Endothelial cell (in vitro differentiated cells): ENCODE measurements around the gene LRP2. TPM values are rescaled to one million over a fixed set of nuclear protein-coding genes. Genes with fewer than 3 reads are reported as not detected.

ENCODE experiments used
- DNase-seq: peaks from one replicate; pipeline ENCODE4 v3.0.0; 2021; ENCODE audit warnings: low spot score
- H3K27ac Mint-ChIP-seq: one replicate; pipeline ENCODE4 v1.8.0; 2021; ENCODE audit warnings: mixed read lengths, inconsistent platforms; ENCODE audit not compliant: unreplicated experiment
- H3K27me3 Mint-ChIP-seq: one replicate; pipeline ENCODE4 v1.8.0; 2021; ENCODE audit warnings: mild to moderate bottlenecking, moderate library complexity, mixed read lengths, inconsistent platforms; ENCODE audit not compliant: unreplicated experiment
- H3K36me3 Mint-ChIP-seq: one replicate; pipeline ENCODE4 v1.8.0; 2021; ENCODE audit warnings: mild to moderate bottlenecking, low read depth, mixed read lengths, inconsistent platforms; ENCODE audit not compliant: unreplicated experiment
- H3K4me1 Mint-ChIP-seq: one replicate; pipeline ENCODE4 v1.8.0; 2021; ENCODE audit warnings: mild to moderate bottlenecking, mixed read lengths, inconsistent platforms; ENCODE audit not compliant: unreplicated experiment
- H3K4me3 Mint-ChIP-seq: one replicate; pipeline ENCODE4 v1.8.0; 2021; ENCODE audit warnings: mild to moderate bottlenecking, mixed read lengths, inconsistent platforms; ENCODE audit not compliant: unreplicated experiment
- H3K9me3 Mint-ChIP-seq: one replicate; pipeline ENCODE4 v1.8.0; 2021; ENCODE audit warnings: mixed read lengths, inconsistent platforms; ENCODE audit not compliant: unreplicated experiment
- total RNA-seq: library from RNA; stranded (reverse); fragmentation: NEBNext Ultra II Directional; extraction: Animal tissue kit (Norgen Biotek cat#: 25700); gene quantifications from one replicate; pipeline ENCODE4 v1.2.1, GENCODE V29; 2021; ENCODE audit not compliant: unreplicated experiment
- TF ChIP-seq, protein P1 (sequence below): fragments of 200-600 bp; sonication (generic); IDR thresholded peaks from one replicate; pipeline ENCODE4 v1.5.0; 2021; ENCODE audit warnings: antibody characterized with exemption; ENCODE audit not compliant: unreplicated experiment

LRP2 gene
- total RNA-seq, 1 donor from 2014 or later: 0.23 TPM

DNA sequence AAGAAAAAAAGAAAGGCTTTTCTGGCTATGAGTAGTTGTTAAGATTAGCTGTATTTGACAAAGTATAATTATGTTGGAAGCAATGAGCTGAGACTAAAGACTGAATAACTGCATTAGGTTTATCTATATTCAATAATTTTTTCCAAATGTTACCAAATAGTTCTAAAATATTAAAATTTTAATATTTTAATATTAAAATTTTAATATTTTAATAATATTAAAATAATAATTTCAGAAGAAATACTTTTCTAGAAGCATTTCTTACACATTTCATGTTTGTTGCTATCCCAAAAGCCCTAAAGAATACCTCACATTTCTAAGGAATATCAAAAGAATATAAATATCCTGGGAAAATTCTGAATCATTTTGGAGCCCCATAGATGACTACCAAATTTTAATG lies 74.7 kb downstream of the LRP2 start:
- no peak for DNase-seq
- TF ChIP-seq, protein P1, sequence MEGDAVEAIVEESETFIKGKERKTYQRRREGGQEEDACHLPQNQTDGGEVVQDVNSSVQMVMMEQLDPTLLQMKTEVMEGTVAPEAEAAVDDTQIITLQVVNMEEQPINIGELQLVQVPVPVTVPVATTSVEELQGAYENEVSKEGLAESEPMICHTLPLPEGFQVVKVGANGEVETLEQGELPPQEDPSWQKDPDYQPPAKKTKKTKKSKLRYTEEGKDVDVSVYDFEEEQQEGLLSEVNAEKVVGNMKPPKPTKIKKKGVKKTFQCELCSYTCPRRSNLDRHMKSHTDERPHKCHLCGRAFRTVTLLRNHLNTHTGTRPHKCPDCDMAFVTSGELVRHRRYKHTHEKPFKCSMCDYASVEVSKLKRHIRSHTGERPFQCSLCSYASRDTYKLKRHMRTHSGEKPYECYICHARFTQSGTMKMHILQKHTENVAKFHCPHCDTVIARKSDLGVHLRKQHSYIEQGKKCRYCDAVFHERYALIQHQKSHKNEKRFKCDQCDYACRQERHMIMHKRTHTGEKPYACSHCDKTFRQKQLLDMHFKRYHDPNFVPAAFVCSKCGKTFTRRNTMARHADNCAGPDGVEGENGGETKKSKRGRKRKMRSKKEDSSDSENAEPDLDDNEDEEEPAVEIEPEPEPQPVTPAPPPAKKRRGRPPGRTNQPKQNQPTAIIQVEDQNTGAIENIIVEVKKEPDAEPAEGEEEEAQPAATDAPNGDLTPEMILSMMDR: no peak
- Mint-ChIP-seq H3K27ac (no peak overlapping the region), H3K4me1 (no peaks in the 10 kb centered on the region), H3K36me3 (no peaks in the 10 kb centered on the region), H3K9me3 (no peaks in the 10 kb centered on the region), H3K27me3 (no peaks in the 10 kb centered on the region), H3K4me3 (no peak overlapping the region)

DNA sequence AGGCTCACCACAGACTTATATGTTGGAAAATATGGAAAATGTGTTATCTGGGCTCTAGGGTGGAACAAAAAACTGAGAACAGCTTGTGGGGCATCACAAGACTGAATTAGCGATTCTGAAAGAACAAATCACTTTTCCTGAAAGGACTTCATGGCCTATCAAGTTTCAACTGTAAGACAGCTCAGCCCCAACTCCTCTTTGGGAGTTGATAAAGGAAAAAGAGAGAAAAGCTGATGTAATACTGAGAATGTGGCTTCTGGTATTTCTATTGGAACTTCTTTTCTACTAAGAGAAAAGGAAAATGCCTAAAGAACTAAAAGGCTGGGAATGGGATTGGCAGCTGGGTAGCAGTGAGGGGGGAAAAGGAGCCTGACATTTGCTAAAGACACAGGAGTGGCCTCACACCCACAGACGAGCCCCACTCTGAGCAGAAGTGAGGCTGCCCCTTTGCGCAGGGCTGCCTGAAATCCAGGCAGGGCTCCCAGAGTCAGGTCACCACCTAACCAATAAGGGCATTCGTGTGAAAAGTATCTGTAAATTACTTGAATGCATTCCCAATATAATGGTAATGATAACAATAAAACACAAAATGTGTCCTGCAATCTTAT lies 75.6 kb downstream of the LRP2 start:
- TF ChIP-seq, protein P1: no peak
- Mint-ChIP-seq H3K27me3 (no peaks in the 10 kb centered on the region), H3K36me3 (no peaks in the 10 kb centered on the region), H3K27ac (no peak overlapping the region), H3K4me1 (no peaks in the 10 kb centered on the region), H3K4me3 (no peak overlapping the region), H3K9me3 (no peaks in the 10 kb centered on the region)
- no peak for DNase-seq

DNA sequence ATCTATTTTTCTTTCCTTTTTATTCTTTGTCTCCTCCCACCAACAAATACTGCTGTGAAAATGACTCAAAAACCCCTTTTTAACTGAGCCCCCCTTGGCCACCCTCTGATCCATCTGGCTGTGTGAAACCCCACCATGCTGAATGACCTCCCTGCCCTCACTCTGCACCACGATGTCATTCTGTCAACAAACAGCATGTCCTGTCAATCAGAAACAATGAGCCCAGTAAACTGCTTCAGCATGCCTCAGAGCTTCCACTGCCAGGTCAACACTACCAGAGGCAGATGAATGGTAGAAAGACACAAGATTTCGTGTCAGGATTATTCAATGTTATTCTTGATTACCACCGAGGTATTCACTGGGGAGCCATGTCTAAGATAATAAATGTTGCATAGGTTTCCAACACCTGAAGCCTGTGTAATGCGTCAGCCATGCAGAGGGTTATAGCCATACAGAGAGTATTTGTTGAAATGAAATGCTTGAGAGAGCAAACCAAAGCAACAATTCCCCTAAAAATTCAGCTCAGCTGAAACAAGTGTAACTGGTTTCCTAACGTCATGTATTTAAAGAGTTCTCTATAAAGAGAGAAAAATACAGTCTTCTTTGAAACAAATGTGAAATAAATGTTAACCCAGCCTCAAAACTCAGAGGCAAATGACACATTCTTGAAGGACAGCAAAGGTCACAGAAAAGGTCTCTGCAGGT lies 76.7 kb downstream of the LRP2 start:
- Mint-ChIP-seq H3K4me3 (no peak overlapping the region), H3K27me3 (no peaks in the 10 kb centered on the region)
- DNase-seq: no peak

DNA sequence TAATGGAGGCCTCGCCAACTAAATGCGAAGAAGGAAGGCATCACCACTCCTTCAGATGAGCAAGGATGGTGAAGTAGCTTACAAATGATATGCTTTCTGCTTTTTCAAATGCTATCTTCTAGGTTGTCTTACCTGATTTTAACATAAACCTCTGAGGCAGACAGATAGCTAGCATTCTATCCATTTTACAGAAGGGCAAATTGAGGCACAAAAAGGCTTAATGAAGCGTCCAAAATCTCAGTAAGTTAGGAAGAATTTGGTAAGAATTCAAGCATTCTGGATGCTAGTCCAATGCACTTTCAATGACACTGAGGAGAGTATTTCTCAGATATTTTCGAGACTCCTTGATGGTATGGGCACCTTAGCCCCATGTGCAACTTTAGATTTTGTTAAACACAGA lies 81.8 kb downstream of the LRP2 start:
- H3K4me3 Mint-ChIP-seq: no peak overlapping the region
- no peaks in the 10 kb centered on the region for H3K4me1 Mint-ChIP-seq
- TF ChIP-seq, protein P1: no peak
- no peak for DNase-seq
- H3K27ac Mint-ChIP-seq: no peak overlapping the region
- no peaks in the 10 kb centered on the region for H3K36me3 Mint-ChIP-seq
- H3K27me3 Mint-ChIP-seq: no peaks in the 10 kb centered on the region
- H3K9me3 Mint-ChIP-seq: no peaks in the 10 kb centered on the region

More for the DNA sequence above, 76.7 kb downstream of the LRP2 start:
- Mint-ChIP-seq H3K36me3 (no peaks in the 10 kb centered on the region), H3K9me3 (no peaks in the 10 kb centered on the region), H3K4me1 (no peaks in the 10 kb centered on the region), H3K27ac (no peak overlapping the region)
- TF ChIP-seq, protein P1: no peak
